Purkinje cell (primary cell): ENCODE results near the gene PTGS2. TPM values are rescaled to one million over a fixed set of nuclear protein-coding genes. Genes with fewer than 3 reads are reported as not detected.

Experiments used
- polyA plus RNA-seq: library from polyadenylated mRNA; unstranded; fragments of >200 nt; fragmentation: Nextera tagmentation; gene quantifications from 2 replicates; pipeline ENCODE4 v1.2.1, GENCODE V29; 2014

The PTGS2 gene
- polyA plus RNA-seq = 0.13 TPM in 1 of 2 replicates, not detected in the other

GRCh38 chr1:186680245-186681061, at the start of gene PTGS2:
Gene PTGS2, minus strand, starts transcription at chr1:186680423. Its CDS starts 133 bp downstream, at chr1:186680290.

Other genes with a start within 250 kb of the PTGS2 start
- gene PDC, start 219.3 kb downstream of the PTGS2 start, polyA plus RNA-seq = 0.83 TPM in 1 of 2 replicates, not detected in the other
- gene PLA2G4A, start 148.5 kb upstream of the PTGS2 start, polyA plus RNA-seq = 0.48 TPM in 1 of 2 replicates, not detected in the other